ENCODE measurements around the gene PRM2.

The PRM2 gene

GRCh38 chr16:11258553-11259492 lies 17.5 kb downstream of the PRM2 start:
- peak in 1 of 2 donors; percentile 41 for DNase-seq

- peak; percentile 66 for DNase-seq
Observed at GRCh38 chr16:11257131-11257938, 18.9 kb downstream of the PRM2 start.

- peak; percentile 47 to 76 for DNase-seq
Observed at GRCh38 chr16:11256661-11257130, 19.6 kb downstream of the PRM2 start.

GRCh38 chr16:11255737-11256660 lies 20.3 kb downstream of the PRM2 start, which contains the start of gene SOCS1:
SOCS1 (minus strand) TSS chr16:11256204; CDS start chr16:11255478, 726 bp downstream.
- DNase-seq: peak; percentile 88 to 90

GRCh38 chr16:11254913-11255736 lies 21.2 kb downstream of the PRM2 start:
- DNase-seq: peak; percentile 61 to 64

- peak in 1 of 2 donors; percentile 29 for DNase-seq
Observed at GRCh38 chr16:11253995-11254912, 22.0 kb downstream of the PRM2 start.

- DNase-seq: peak; percentile 56 to 57
Observed at GRCh38 chr16:11253009-11253994, 23.0 kb downstream of the PRM2 start.

- peak; percentile 38 to 47 for DNase-seq
Observed at GRCh38 chr16:11252482-11252931, 23.8 kb downstream of the PRM2 start.

- peak; percentile 86 for DNase-seq
Observed at GRCh38 chr16:11251525-11252481, 24.5 kb downstream of the PRM2 start.

GRCh38 chr16:11250786-11251524 lies 25.3 kb downstream of the PRM2 start:
- DNase-seq: peak in 1 of 2 donors; percentile 43

GRCh38 chr16:11250091-11250785 lies 26.0 kb downstream of the PRM2 start:
- peak in 1 of 2 donors; percentile 59 for DNase-seq

- peak in 1 of 2 donors; percentile 56 for DNase-seq
Observed at GRCh38 chr16:11249233-11250061, 26.8 kb downstream of the PRM2 start.

GRCh38 chr16:11248133-11248532 lies 28.1 kb downstream of the PRM2 start:
- DNase-seq: no peak

- peak in 1 of 2 donors; percentile 31 for DNase-seq
Observed at GRCh38 chr16:11245988-11246387, 30.3 kb downstream of the PRM2 start.

- no peak for DNase-seq
Observed at GRCh38 chr16:11245222-11245737, 31.0 kb downstream of the PRM2 start.
